Gastrocnemius medialis (tissue), 4 donors: ENCODE data around the gene CSTA.

ENCODE experiments used
- POLR2A ChIP-seq, 2 donors: fragments of 450-650 bp; IDR thresholded peaks; one replicate each; pipeline ENCODE4 v1.6.1; 2017; ENCODE audit warnings: antibody characterized with exemption in 2 of 2, mild to moderate bottlenecking in 2 of 2, moderate library complexity in 2 of 2
- TF ChIP-seq, protein P1 (sequence below), 5 experiments: fragments of 450-650 bp in 3 of 5; fragments of 200-600 bp in 2 of 5; sonication (generic) in 2 of 5; IDR thresholded peaks in 4 of 5; conservative IDR thresholded peaks in 1 of 5; 1 replicate in 4 of 5; 2 replicates in 1 of 5; pipeline ENCODE4 v1.5.1; 2016 to 2019; ENCODE audit warnings: antibody characterized with exemption in 5 of 5, mild to moderate bottlenecking in 3 of 5, moderate library complexity in 3 of 5

DNA sequence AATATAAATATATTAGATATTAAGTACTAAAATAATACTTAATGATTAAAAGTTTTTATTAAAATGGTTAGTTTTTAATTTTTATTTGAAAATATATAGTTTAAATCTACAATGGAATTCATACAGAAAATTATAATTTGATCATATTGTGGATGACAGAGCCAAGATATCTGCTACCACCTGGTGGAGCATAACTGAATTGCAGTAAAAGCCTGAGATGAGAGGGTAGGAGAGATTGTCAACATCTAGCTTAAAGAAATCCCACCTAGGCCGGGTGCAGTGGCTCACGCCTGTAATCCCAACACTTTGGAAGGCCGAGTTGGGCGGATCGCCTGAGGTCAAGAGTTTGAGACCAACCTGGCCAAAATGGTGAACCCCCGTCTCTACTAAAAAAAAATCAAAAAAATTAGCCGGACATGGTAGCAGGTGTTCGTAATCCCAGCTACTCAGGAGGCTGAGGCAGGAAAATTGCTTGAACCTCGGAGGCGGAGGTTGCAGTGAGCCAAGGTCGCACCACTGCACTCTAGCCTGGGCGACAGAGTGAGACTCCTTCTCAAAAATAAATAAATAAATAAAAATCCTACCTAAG is 25.1 kb upstream of the CSTA start:
- TF ChIP-seq, protein P1, sequence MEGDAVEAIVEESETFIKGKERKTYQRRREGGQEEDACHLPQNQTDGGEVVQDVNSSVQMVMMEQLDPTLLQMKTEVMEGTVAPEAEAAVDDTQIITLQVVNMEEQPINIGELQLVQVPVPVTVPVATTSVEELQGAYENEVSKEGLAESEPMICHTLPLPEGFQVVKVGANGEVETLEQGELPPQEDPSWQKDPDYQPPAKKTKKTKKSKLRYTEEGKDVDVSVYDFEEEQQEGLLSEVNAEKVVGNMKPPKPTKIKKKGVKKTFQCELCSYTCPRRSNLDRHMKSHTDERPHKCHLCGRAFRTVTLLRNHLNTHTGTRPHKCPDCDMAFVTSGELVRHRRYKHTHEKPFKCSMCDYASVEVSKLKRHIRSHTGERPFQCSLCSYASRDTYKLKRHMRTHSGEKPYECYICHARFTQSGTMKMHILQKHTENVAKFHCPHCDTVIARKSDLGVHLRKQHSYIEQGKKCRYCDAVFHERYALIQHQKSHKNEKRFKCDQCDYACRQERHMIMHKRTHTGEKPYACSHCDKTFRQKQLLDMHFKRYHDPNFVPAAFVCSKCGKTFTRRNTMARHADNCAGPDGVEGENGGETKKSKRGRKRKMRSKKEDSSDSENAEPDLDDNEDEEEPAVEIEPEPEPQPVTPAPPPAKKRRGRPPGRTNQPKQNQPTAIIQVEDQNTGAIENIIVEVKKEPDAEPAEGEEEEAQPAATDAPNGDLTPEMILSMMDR (IDR thresholded peaks at IDR 0.05 in 4 of 5, conservative IDR thresholded peaks at IDR 0.05 in 1 of 5), result peak in 1 of 5 experiments; percentile 21
- TF ChIP-seq POLR2A (IDR thresholded peaks at IDR 0.05), result no peak
